K562 (cell line): Measurements from ENCODE around the gene GLT8D2. TPM values are rescaled to one million over a fixed set of nuclear protein-coding genes. Genes with fewer than 3 reads are reported as not detected.
A peak's percentile ranks its signal among the peaks of the same experiment; 100 is the strongest.

ENCODE experiments used
- CLOCK ChIP-seq: fragments of 250-450 bp; sonication (Bioruptor Pico); IDR thresholded peaks from 2 replicates; pipeline ENCODE4 v1.4.0; 2020; ENCODE audit warnings: mild to moderate bottlenecking, moderate library complexity, borderline replicate concordance
- DNMT1 ChIP-seq: fragments of 450-650 bp; IDR thresholded peaks from 2 replicates; pipeline ENCODE4 v1.6.1; 2016; ENCODE audit warnings: antibody characterized with exemption, mild to moderate bottlenecking
- FOXK2 ChIP-seq, 2 experiments: fragments of 450-650 bp; IDR thresholded peaks in 1 of 2; conservative IDR thresholded peaks in 1 of 2; 2 replicates each; pipeline ENCODE4 v1.6.1; 2016; ENCODE audit warnings: low read depth in 2 of 2, mild to moderate bottlenecking in 1 of 2
- KAT2B ChIP-seq: IDR thresholded peaks from one replicate; pipeline ENCODE4 v1.6.1; 2012; ENCODE audit warnings: low read depth, mild to moderate bottlenecking, control low read depth, inconsistent platforms, low read length, moderate library complexity
- NCOA2 ChIP-seq, 2 experiments: fragments of 450-650 bp; IDR thresholded peaks; 2 replicates each; pipeline ENCODE4 v1.6.1; 2018; ENCODE audit warnings: mild to moderate bottlenecking in 2 of 2, moderate library complexity in 1 of 2; ENCODE audit not compliant: partially characterized antibody in 2 of 2
- OTX1 ChIP-seq: fragments of 450-650 bp; formaldehyde crosslinking; IDR thresholded peaks from 2 replicates; pipeline ENCODE4 v1.4.0; 2022; ENCODE audit warnings: mild to moderate bottlenecking
- PML ChIP-seq: IDR thresholded peaks from 2 replicates; pipeline ENCODE4 v1.6.1; 2012; ENCODE audit warnings: low read length, inconsistent platforms
- SMARCE1 ChIP-seq: fragments of 450-650 bp; IDR thresholded peaks from 2 replicates; pipeline ENCODE4 v1.7.1; 2016; ENCODE audit warnings: mild to moderate bottlenecking
- TEAD1 ChIP-seq, 2 experiments: fragments of 450-650 bp in 1 of 2; sonication (generic) in 1 of 2; formaldehyde crosslinking; IDR thresholded peaks; 2 replicates each; pipeline versions ENCODE4 v1.4.0 to v1.8.0; 2020 to 2022; ENCODE audit warnings: mild to moderate bottlenecking in 2 of 2, missing genetic modification reagents in 1 of 2
- THRAP3 ChIP-seq: fragments of 450-650 bp; IDR thresholded peaks from 2 replicates; pipeline ENCODE4 v1.6.1; 2016; ENCODE audit warnings: mild to moderate bottlenecking, inconsistent platforms, borderline replicate concordance
- ZNF165 ChIP-seq: fragments of 250-450 bp; sonication (Bioruptor Pico); IDR thresholded peaks from 2 replicates; pipeline ENCODE4 v1.4.0; 2020; ENCODE audit warnings: borderline replicate concordance
- ZNF639 ChIP-seq, 2 experiments: fragments of 200-800 bp in 1 of 2; sonication (Bioruptor generic) in 1 of 2; sonication (generic) in 1 of 2; formaldehyde crosslinking in 1 of 2; IDR thresholded peaks in 1 of 2; conservative IDR thresholded peaks in 1 of 2; 2 replicates each; pipeline versions ENCODE4 v1.5.0 to v1.6.1; 2016 to 2020; ENCODE audit warnings: missing compliant biosample characterization in 1 of 2, missing genetic modification characterization in 1 of 2, missing genetic modification reagents in 1 of 2
- ZNF699 ChIP-seq: fragments of 250-450 bp; sonication (Bioruptor Pico); IDR thresholded peaks from 2 replicates; pipeline ENCODE4 v1.8.0; 2021; ENCODE audit warnings: mild to moderate bottlenecking, moderate library complexity; ENCODE audit not compliant: insufficient replicate concordance
- ZNF77 ChIP-seq: fragments of 250-450 bp; sonication (Bioruptor Pico); IDR thresholded peaks from 2 replicates; pipeline ENCODE4 v1.5.0; 2020
- ZSCAN29 ChIP-seq: fragments of 450-650 bp; IDR thresholded peaks from 2 replicates; pipeline ENCODE4 v1.6.1; 2017
- polyA plus RNA-seq, 8 experiments: library from polyadenylated mRNA; depleted of rRNA in 4 of 8; stranded (reverse) in 5 of 8; unstranded in 3 of 8; fragments of >200 nt; fragmentation: Nextera tagmentation in 2 of 8; fragmentation: Illumina TruSeq in 1 of 8; extraction: Ambion mirVana in 2 of 8; extraction: Trizol in 1 of 8; gene quantifications; 2 replicates each; pipeline versions ENCODE4 v1.2.1 to v1.2.3, GENCODE V29; 2011 to 2014; ENCODE audit warnings: inconsistent platforms in 1 of 8, missing spikeins in 1 of 8
- total RNA-seq, 7 experiments: library from RNA; depleted of rRNA in 6 of 7; stranded (reverse); fragments of >200 nt in 6 of 7; fragmentation: Illumina TruSeq in 2 of 7; extraction: Trizol in 2 of 7; gene quantifications; 2 replicates each; pipeline versions ENCODE4 v1.2.1 to v1.2.3, GENCODE V29; 2011 to 2021; ENCODE audit warnings: low replicate concordance in 1 of 7
- TF ChIP-seq, protein P1 (sequence below): sonication (generic); formaldehyde crosslinking; IDR thresholded peaks from 2 replicates; pipeline ENCODE4 v1.8.1; 2022; ENCODE audit warnings: missing genetic modification reagents
- TF ChIP-seq, protein P2 (sequence below): fragments of 250-450 bp; sonication (Bioruptor Pico); IDR thresholded peaks from 2 replicates; pipeline ENCODE4 v1.8.0; 2021; ENCODE audit warnings: moderate library complexity, mild to moderate bottlenecking, inconsistent platforms

GLT8D2 gene
- total and polyA plus RNA-seq, 9 of the 15 experiments (the other 6 are each of a cell fraction or from before 2014, with no cell fraction given): 0.18 to 0.27 (median 0.18) TPM; not detected in 6

- TF ChIP-seq CLOCK (no peak), ZNF699 (CRISPR knock-in tag) (no peak), ZNF165 (CRISPR knock-in tag) (no peak), ZNF639 (CRISPR knock-in tag; conservative IDR thresholded peaks at IDR 0.05 in 1 of 2, IDR thresholded peaks at IDR 0.05 in 1 of 2) (no peak), ZSCAN29 (no peak), NCOA2 (IDR thresholded peaks at IDR 0.05; ENCODE audit: partially characterized antibody in 2 of 2) (no peak), KAT2B (no peak), TEAD1 (CRISPR knock-in tag; IDR thresholded peaks at IDR 0.05) (no peak), FOXK2 (conservative IDR thresholded peaks at IDR 0.05 in 1 of 2, IDR thresholded peaks at IDR 0.05 in 1 of 2; ENCODE audit: low read depth in 2 of 2) (no peak), SMARCE1 (no peak), DNMT1 (no peak), ZNF77 (no peak), PML (peak; percentile 47; the same call in 1 of the 2 replicates), THRAP3 (peak; percentile 90), OTX1 (CRISPR knock-in tag) (no peak)
- TF ChIP-seq, protein P1, sequence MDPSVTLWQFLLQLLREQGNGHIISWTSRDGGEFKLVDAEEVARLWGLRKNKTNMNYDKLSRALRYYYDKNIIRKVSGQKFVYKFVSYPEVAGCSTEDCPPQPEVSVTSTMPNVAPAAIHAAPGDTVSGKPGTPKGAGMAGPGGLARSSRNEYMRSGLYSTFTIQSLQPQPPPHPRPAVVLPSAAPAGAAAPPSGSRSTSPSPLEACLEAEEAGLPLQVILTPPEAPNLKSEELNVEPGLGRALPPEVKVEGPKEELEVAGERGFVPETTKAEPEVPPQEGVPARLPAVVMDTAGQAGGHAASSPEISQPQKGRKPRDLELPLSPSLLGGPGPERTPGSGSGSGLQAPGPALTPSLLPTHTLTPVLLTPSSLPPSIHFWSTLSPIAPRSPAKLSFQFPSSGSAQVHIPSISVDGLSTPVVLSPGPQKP (CRISPR knock-in tag): no peak
- TF ChIP-seq, protein P2, sequence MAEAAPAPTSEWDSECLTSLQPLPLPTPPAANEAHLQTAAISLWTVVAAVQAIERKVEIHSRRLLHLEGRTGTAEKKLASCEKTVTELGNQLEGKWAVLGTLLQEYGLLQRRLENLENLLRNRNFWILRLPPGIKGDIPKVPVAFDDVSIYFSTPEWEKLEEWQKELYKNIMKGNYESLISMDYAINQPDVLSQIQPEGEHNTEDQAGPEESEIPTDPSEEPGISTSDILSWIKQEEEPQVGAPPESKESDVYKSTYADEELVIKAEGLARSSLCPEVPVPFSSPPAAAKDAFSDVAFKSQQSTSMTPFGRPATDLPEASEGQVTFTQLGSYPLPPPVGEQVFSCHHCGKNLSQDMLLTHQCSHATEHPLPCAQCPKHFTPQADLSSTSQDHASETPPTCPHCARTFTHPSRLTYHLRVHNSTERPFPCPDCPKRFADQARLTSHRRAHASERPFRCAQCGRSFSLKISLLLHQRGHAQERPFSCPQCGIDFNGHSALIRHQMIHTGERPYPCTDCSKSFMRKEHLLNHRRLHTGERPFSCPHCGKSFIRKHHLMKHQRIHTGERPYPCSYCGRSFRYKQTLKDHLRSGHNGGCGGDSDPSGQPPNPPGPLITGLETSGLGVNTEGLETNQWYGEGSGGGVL: no peak
These were observed 101.1 kb downstream of the GLT8D2 start (continued) for GRCh38 chr12:103948746-103949406.
